Subcutaneous adipose tissue (tissue), 4 donors: Measurements from ENCODE around the gene TPRA1. TPM values are rescaled to one million over a fixed set of nuclear protein-coding genes. Genes with fewer than 3 reads are reported as not detected.

Experiments
- total RNA-seq, 4 donors: library from RNA; depleted of rRNA; stranded (reverse); fragments of >200 nt; gene quantifications; one replicate each; pipeline ENCODE4 v1.1.0, GENCODE V29; 2016
- TF ChIP-seq, protein P1 (sequence below): fragments of 450-650 bp; IDR thresholded peaks from one replicate; pipeline ENCODE4 v1.5.1; 2016; ENCODE audit warnings: low read depth, mild to moderate bottlenecking, control low read depth, antibody characterized with exemption, moderate library complexity

Gene TPRA1
- total RNA-seq, 4 donors from 2014 or later = 12.2 to 32.3 (median 25.8) TPM

DNA sequence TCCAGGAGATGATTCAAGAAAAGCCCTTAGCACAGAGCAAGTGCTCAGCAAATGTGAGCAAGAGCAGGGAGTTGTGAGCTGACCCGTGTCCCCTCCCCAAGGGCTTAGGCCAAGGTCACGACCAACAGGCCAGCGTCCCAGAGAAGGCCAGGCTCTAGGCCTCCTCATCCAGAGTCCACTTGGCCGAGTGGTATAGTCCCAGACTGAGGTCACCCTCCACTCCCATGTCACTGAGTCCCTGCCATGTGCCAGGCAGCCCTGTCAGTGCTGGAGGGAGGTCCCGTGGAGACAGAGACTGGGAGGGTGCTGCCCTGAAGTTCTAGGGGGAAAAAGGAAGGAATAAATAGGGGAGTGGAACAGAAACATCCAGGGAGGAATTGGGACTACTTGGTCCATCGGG lies 44.0 kb downstream of the TPRA1 start:
- TF ChIP-seq, protein P1, sequence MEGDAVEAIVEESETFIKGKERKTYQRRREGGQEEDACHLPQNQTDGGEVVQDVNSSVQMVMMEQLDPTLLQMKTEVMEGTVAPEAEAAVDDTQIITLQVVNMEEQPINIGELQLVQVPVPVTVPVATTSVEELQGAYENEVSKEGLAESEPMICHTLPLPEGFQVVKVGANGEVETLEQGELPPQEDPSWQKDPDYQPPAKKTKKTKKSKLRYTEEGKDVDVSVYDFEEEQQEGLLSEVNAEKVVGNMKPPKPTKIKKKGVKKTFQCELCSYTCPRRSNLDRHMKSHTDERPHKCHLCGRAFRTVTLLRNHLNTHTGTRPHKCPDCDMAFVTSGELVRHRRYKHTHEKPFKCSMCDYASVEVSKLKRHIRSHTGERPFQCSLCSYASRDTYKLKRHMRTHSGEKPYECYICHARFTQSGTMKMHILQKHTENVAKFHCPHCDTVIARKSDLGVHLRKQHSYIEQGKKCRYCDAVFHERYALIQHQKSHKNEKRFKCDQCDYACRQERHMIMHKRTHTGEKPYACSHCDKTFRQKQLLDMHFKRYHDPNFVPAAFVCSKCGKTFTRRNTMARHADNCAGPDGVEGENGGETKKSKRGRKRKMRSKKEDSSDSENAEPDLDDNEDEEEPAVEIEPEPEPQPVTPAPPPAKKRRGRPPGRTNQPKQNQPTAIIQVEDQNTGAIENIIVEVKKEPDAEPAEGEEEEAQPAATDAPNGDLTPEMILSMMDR = no peak

DNA sequence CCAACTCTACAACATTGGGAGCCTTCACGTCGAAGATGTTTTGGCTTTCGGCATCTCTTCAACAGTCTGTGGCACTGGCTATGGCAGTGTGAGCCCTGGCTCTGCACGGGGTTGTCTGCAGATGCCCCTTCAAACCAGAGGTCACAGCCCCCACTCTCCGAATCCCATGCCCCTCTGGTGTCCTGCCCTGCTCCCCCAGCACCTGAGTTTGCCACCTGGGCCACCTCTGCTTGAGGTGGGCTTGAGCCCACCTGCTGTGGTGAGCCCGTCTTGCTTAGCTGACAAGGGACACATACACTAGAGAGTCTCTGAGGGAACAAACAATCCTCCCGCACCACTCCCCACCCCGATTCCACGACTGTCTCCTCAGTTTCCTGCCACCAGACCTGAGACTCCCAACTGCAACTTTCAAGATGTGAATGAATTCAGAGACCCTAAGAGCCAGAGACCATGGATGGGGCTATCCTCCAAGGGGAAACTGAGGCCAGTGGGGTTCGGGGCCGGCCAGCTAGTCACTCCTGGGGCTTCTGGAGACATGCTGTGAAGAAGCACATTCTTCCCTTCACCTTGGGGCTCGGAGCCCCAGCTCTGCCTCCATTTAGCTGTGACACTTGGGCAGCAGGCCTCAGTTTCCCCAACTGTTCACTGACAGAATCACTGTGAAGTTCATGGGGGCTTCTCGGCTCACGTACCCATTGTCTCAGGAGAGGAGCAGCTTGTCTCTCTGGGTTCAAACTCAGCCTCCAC lies 44.6 kb downstream of the TPRA1 start:
- TF ChIP-seq, protein P1 = no peak

DNA sequence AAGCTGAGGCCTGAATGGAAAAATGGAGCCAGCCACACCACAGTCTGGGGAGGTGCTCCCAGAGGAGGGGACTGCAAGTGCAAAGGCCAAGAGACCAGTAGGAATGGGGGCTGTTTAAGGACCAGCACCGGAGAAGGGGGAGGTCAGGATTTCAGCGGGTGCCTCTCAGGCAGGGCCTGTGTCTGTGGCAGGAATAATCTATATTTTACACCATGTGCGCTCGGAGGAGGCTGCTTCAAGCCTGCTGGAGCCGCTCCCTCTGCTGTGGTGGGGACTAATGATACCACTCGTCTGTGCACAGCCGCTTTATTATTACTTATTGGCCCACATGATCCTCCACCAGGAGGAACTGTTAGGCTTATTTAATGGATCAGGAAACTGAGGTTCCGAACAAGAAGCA lies 45.3 kb downstream of the TPRA1 start:
- TF ChIP-seq, protein P1 = no peak

DNA sequence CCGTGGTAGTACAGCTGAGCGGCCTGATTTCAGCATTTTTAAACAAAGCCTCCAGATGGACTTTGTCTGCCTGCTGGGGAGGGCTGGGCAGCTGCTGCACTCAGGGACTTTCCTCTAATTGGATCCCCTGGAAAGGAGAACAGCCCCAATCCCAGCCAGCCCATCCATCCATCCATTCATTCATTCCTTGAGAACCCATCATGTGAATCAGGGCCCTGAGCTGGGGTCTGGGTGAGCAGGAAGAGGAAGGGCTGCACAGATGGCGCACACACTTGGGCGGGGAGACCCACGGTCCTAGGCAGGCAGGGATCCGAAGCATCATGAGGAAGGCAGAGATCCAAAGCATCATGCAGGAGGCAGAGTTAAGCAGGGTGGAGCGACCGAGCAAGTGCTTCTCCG lies 45.7 kb downstream of the TPRA1 start:
- TF ChIP-seq, protein P1 = no peak

DNA sequence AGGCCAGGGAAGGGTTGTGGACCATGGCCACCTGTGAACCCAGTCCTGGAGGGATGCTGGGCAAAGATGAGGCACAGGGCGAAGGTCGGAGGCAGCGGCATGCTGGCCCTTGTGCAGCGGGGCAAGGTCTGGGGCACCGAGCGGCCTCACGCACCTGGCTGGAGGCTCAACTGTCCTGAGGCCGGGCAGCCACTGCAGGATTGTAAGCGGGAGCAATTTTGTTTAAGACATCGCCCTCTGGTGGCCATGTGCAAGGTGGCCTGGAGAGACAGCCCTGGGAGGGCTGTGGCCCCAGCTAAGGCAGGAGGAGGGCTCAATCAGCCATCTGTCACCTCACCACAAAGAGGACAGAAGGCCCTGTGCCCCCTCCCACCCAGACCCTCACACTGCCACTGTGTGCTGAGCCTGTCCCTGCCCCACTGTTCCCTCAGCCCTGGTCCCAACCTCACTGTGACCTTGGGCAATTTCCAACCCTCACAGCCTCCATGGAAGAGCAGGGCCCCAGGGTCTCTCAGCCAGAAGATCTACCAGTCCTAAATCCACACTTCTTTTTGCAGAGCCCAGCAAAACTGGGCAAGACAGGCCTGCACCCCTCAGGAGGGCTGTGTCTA lies 46.2 kb downstream of the TPRA1 start:
- TF ChIP-seq, protein P1 = no peak

DNA sequence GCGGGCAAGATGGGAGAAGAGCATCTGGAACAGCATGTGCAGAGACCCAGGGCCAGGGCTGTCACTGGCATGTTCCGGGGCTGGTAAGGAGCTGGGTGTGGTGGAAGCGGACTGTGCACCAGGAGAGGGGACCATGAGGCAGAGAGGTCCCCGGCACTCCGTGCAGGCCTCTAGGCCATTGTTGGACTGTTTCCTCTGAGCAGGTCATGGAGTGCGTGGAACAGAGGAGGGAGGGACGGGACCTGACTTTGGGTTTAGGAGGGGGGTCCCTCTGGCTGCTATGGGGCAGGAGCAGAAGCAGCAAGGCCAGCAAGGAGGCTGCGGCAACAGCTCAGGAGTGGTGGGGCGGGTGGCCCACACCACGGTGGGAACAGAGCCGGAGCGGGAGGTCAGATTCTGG lies 47.1 kb downstream of the TPRA1 start:
- TF ChIP-seq, protein P1 = no peak

DNA sequence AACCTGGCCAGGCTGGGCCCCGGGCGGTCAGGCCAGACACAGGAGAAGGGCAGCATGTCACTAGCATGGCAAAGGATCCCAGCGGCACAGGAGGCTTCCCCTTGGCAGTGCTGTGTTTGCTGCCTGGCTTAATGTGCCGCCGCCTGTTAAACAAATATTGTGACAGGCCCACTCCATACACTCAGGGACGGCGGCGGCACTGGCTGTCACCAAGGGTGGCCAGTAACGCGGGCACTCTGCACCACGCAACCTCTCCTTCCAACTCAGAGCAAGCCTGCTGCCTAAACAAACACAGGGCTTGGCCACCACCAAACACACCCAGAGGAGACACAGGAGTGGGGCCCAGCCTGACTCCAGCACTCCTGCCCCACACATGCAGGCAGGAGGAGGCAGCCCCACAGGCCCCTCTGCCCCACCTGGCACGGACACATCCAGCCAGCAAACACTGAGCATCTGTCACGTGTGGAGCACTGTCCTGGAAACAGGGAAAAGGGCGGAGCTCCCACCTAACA lies 48.0 kb downstream of the TPRA1 start:
- TF ChIP-seq, protein P1 = no peak
